MM.1S (cell line): Measurements from ENCODE around the gene MED27.

ENCODE experiments used
- CTCF ChIP-seq: fragments of 300-600 bp; sonication (generic); IDR thresholded peaks from 2 replicates; pipeline ENCODE4 v1.5.1; 2016; ENCODE audit warnings: antibody characterized with exemption, low read length, mixed read lengths
- EZH2 ChIP-seq: fragments of 300-600 bp; sonication (generic); optimal IDR thresholded peaks from 2 replicates; pipeline ENCODE3; 2017; ENCODE audit warnings: low read depth, mild to moderate bottlenecking, antibody characterized with exemption, low read length, mixed read lengths

- TF ChIP-seq EZH2 (no peak), CTCF (no peak)
Observed at GRCh38 chr9:131910572-131910971, 169.1 kb downstream of the MED27 start.
